HG03575 (cell line): ENCODE results near the gene CEBPZ.
"Not testable (repeated sequence)": the region's sequence is repeated elsewhere in the genome, so short reads cannot be mapped to it uniquely, and the experiment has no call there.

Source experiments
- ATAC-seq: cut with Tn5 transposase; IDR thresholded peaks from one replicate; pipeline ENCODE4 v1.9.1; 2021; ENCODE audit not compliant: unreplicated experiment, insufficient number of reproducible peaks, low FRiP score; ENCODE audit errors: extremely low read depth

The CEBPZ gene

GRCh38 chr2:37226863-37227262, 4.5 kb downstream of the CEBPZ start:
- no peak for ATAC-seq

- ATAC-seq, result not testable (repeated sequence)
These were observed 6.3 kb downstream of the CEBPZ start for GRCh38 chr2:37225129-37225528.

- ATAC-seq, result no peak
These were observed 7.3 kb downstream of the CEBPZ start for GRCh38 chr2:37224063-37224462.

- ATAC-seq, result no peak
These were observed 8.3 kb downstream of the CEBPZ start for GRCh38 chr2:37223131-37223530.

GRCh38 chr2:37219046-37219445, 12.3 kb downstream of the CEBPZ start:
- no peak for ATAC-seq

- no peak for ATAC-seq
These were observed 16.1 kb downstream of the CEBPZ start for GRCh38 chr2:37215250-37215649.

GRCh38 chr2:37211939-37212338, 19.5 kb downstream of the CEBPZ start:
- no peak for ATAC-seq

- no peak for ATAC-seq
These were observed 20.2 kb downstream of the CEBPZ start for GRCh38 chr2:37211212-37211611.

GRCh38 chr2:37206760-37207159, 24.6 kb downstream of the CEBPZ start:
- not testable (repeated sequence) for ATAC-seq

- no peak for ATAC-seq
These were observed 25.6 kb downstream of the CEBPZ start for GRCh38 chr2:37205689-37206341.

GRCh38 chr2:37205071-37205661, 26.2 kb downstream of the CEBPZ start:
- ATAC-seq, result not testable (repeated sequence)

- ATAC-seq, result no peak
These were observed 27.7 kb downstream of the CEBPZ start for GRCh38 chr2:37203708-37204107.

GRCh38 chr2:37201766-37202165, 29.6 kb downstream of the CEBPZ start:
- no peak for ATAC-seq

GRCh38 chr2:37201208-37201607, 30.2 kb downstream of the CEBPZ start:
- no peak for ATAC-seq

- ATAC-seq, result no peak
These were observed 32.7 kb downstream of the CEBPZ start for GRCh38 chr2:37198681-37199065.

GRCh38 chr2:37196320-37197195, 34.8 kb downstream of the CEBPZ start, which contains the start of gene CEBPZOS:
Gene CEBPZOS, plus strand, starts transcription at chr2:37196496. Its CDS starts 3,209 bp downstream, at chr2:37199705.
- ATAC-seq, result peak; percentile 65

GRCh38 chr2:37195862-37196319, 35.5 kb downstream of the CEBPZ start:
- ATAC-seq, result not testable (repeated sequence)

GRCh38 chr2:37192551-37192950, 38.8 kb downstream of the CEBPZ start:
- no peak for ATAC-seq

GRCh38 chr2:37191747-37192146, 39.6 kb downstream of the CEBPZ start:
- ATAC-seq, result no peak

- no peak for ATAC-seq
These were observed 40.1 kb downstream of the CEBPZ start for GRCh38 chr2:37191253-37191652.
